Stimulated activated CD8-positive, alpha-beta memory T cell treated with anti-CD3 and anti-CD28 coated beads, Interleukin-4, amount 100 ng/mL, for 1 hour (primary cell): ENCODE data around the gene MORN1.
"Not testable (repeated sequence)": the region's sequence is repeated elsewhere in the genome, so short reads cannot be mapped to it uniquely, and the experiment has no call there.

Source experiments
- DNase-seq, 2 donors: peaks; one replicate each; pipeline ENCODE4 v3.0.0-alpha.2; 2020; ENCODE audit warnings: low read depth in 2 of 2, low spot score in 1 of 2

Gene MORN1

DNA sequence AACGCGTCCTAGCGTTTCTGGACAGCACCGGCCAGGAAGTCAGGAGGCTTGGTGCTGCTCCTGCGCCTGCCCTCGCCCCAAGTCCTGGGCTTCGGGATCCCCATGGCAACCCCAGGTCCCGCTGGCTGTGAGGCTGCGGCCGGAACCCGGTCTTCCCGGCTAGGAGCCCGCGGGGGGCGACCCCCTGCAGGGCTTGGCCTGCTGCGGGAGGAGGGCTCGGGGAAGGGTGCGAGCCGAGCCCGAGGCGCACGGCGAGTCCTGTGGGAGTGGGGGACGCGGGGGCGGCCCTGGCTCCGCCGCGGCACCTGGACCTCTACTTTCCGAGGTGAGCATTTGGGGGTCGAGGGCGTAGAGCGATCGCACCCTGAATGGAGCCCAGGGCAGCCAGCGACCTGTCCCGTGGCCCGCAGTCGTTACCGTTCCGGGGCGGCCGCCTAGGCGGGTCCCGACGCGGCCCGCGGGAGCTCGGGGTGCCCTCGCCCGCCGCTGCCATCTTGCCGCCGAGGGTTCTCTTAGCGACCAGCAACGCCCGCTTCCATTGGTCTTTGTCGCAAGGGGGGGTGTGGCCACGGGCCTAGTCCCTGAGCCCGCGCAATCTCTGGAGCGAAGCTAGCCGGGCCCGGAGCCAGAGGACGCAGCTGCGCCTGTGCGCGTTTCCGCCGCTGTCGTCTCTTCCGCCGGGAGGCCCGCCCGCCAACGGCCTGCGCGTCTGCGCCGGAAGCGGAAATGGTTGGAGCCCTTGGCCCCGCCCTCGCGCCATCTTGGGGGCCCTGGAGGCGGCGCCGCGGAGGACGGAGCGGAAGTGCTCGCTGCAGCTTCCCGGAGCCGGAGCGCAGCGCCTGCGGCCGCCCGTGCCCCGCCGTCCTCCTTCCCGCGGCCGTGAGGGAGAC is at the start of gene MORN1, which contains the start of gene RER1:
Gene MORN1, minus strand, starts transcription at position 514 of the 890 bp plus-strand sequence. Its CDS starts 21 bp downstream, at position 493.
Gene RER1, plus strand, starts transcription at position 801 of the 890 bp plus-strand sequence. CDS start 3,950 bp downstream, outside the sequence.
- peak; percentile 94 to 98 for DNase-seq

DNA sequence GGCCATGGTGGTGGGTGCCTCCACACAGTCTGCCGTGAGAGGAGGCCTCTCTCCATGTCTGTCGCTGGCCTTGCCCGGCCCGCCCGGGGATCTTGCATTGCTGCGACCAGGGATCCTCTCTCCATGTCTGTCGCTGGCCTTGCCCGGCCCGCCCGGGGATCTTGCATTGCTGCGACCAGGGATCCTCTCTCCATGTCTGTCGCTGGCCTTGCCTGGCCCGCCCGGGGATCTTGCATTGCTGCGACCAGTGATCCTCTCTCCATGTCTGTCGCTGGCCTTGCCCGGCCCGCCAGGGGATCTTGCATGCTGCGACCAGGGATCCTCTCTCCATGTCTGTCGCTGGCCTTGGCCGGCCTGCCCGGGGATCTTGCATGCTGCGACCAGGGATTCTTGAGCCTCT is 49.0 kb upstream of the MORN1 start:
- DNase-seq = not testable (repeated sequence)

DNA sequence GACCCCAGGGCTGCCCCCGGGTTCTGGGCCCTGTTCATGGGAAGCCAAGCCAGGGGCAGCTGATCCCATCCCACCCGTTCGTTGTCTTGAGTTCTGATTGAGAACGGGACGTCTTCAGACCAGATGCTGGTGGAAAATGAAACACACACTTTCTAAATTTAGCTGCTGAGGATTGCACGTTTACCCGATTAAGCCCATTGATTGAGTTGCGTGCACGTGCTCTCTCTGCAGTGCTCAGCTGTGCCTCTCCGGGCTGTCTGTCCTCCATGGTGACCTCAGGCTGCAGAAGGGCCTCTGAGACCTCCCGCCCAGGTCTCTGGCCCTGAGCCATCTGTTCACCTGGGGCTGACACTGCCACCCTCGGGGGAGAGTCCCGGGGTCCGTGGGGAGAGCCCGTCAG is 48.0 kb upstream of the MORN1 start:
- DNase-seq = no peak

DNA sequence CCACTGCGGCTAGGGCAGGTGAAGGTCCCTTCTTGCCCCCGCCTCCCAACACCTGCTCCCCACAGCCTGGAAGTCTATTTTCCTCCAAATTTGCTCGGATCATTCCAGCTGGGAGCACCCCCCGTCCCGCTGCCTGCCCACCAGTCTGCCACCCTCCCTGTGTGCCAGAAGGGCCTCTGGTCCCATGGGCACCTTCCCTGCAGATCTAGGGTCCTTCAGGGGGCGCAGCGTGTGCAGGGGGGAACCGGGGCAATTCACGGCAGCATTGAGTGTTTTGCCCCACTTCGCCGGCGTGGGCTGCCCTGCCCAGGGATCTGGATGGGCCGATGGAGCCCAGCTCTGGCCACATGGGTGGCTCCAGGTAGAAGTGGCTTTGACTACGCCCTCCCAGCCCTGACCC is 47.3 kb upstream of the MORN1 start:
- DNase-seq = no peak

DNA sequence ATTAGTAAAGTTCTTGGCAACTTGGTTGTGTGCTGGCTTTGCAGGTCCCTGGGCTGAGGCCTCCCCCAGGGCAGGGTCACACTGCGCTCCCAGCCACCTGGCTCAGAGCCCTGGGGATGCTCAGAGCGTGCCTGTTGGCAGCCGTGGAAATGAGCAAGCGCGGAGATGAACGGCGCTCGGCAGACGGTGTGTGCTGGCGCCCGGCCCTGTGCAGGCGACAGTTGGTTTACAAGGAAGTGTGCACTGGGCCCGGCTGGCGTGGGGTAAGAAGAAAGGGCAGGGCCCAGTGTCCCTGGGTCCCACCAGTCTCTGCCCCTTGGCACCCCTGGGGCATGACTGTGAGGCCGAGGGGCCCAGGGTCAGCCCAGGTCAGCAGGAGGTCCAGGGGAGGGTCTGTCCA is 46.7 kb upstream of the MORN1 start:
- DNase-seq = no peak

DNA sequence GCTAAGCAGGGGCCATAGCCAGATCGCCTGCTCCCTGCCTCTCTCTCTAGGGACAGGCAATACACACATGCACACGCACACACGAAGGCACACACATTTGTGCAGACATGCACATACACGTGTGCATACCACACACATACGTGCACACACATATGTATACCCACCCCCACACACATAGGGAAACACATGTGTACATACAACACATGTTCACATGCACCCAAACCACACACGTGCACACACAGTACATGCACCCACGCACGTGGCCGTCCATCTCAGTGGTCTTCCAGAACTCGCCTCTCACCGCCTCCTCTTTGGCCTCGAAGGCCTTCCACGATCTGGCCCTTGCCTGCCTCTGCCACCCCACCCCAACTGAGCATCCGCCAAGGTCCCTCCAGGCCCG is 46.3 kb upstream of the MORN1 start:
- DNase-seq = no peak

DNA sequence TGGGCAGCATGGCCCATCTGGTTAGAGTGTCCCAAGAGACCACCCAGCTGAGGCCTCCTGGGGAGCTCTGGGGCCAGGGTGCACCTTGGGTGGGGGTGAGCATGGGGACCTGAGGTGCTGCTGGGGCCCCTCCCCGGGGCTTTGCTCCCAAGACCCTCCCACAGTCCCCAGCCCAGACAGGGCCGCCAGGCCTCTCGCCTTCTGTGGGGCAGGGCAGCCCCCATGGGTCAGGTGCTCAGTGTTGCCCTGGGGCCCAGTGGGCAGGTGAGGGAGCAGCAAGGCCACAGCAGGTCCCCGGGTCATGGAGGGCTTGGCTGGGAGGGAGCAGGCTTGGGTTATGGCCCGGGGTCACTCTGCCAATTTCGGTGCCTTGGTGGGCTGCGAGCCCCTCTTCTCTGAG is 45.5 kb upstream of the MORN1 start:
- no peak for DNase-seq

DNA sequence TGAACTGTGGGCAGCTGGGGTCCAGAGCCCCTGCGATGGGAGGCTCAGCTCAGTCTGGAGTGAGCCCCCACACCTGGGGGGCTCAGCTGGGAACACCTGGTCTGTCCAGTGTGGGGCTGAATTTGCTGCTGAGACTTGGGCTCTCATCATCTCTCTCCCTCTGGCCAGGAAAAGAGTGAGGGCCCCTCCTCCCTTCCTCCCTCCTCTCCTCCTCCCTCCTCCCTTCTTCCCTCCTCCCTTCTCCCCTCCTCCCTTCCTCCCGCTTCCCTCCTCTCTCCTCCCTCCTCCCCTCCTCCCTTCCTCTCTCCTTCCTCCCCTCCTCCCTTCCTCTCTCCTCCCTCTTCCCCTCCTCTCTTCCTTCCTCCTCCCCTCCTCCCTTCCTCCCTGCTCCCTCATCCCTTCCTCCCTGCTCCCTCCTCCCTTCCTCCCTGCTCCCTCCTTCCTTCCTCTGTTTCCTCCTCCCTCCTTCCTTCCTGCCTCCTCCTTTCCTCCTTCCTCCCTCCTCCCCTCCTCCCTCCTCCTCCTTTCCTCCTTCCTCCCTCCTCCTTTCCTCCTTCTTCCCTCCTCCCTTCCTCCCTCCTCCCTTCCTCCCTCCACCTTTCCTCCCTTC is 44.5 kb upstream of the MORN1 start:
- DNase-seq = no peak

DNA sequence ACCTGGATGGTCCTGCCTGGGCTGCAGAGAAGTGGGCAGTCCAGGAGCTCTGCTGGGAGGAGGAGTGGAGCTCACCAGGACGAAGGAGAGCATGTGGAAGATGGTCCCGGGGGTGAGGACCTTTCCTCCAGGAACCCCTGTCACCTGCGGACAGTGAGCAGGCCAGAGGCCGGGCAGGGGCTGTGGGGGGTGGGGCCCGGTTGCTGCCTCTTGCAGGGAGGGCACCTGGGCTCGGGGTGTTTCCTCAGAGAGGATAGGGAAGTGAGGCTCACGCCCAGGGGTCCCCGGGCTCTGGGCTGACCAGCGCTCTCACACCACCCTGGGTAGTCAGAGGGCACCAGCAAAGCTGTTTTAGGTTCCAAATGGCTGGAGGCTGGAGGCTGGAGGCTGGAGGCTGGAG is 43.7 kb upstream of the MORN1 start:
- no peak for DNase-seq

DNA sequence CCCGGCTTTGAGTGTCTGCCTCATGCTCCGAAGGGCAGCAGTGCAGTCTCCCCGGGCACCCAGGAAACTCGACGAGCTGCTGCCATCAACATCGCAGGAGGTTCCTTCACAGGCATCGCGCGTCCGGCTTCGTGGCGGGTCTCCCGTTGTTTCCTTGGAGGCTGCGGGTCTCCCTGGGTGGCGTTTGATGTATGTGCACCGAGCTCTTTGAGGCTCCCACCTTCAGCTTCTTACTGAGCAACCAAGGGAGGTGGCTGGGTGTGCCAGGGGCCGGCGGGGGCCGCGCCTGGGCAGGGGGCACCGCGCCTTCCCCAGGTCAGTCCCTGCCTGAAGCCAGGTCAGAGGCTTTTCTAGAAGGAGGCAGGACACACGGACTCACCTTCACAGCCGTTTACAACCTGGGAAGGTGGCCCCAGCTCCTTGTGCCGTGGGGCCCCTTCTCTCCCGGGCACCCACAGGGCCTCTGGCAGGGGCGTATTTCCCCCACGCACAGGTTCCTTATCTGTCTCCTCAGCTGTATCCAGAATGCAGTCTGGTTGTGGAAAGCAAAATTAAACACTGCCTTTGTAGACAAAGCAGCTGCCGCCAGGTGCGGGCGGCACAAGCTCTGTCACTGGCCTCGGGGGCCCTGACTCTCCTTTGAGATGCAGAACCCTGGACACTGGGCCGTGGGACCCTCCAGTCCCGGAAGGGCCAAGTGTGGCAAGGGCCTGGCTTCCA is 42.7 kb upstream of the MORN1 start:
- DNase-seq = no peak

DNA sequence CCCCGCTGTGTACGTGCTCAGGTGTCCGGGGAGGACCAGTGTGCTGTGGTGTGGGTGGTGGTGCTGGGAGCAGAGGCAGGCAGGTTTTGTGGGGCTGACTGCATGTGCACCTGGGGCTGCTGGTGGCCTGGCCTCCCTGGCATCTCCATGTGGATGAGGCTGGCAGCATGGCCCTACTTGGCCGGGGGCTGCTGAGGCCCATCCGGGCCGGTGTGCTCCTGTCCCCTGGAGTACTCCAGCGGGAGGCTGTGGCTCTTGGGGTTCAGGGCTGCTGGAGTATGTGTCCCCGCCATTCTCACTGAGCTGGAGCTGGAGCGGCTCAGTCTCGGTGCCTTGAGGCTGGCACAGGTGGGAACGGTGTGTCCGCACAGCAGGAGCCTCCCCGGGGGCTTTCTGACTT is 41.8 kb upstream of the MORN1 start:
- DNase-seq = no peak

DNA sequence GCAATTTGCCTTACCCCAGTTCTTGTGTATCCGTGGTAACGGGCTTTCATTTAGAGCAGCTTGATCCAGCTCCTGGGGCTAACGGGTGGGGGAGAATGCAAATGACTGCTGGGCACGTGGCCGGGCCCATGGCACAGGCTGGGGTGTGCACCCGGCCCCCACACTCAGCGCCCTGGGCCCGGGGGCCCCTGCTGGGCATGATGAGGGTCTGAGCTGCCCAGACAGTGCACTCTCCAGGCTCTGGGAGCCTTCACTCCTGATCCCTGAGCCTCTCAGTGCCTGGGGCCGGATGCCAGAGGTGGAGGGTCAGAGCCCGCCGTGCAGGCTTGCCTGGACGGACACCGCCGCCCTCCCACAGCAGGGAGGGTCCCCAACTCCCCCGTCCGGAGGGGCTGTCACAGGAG is 41.1 kb upstream of the MORN1 start:
- DNase-seq = no peak

DNA sequence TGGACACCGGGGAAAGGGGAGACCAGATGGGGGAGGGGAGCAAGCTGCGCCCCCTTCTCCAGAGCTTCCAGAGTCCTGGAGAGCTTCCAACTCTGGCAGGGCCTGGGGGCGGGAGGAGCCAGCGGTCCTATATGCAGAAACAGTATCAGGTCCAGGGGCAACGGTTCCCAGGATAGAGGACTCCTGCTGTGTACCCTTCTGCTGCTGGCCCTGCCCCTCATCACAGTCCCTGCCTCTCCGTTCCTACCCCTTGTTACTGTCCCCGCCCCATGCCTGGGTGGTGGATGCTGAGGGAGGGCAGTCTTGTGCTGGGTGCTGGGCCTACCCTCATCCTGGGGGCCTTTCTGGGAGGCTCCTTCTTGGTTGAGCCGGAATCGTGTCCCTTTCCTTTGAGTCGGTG is 40.2 kb upstream of the MORN1 start:
- no peak for DNase-seq

DNA sequence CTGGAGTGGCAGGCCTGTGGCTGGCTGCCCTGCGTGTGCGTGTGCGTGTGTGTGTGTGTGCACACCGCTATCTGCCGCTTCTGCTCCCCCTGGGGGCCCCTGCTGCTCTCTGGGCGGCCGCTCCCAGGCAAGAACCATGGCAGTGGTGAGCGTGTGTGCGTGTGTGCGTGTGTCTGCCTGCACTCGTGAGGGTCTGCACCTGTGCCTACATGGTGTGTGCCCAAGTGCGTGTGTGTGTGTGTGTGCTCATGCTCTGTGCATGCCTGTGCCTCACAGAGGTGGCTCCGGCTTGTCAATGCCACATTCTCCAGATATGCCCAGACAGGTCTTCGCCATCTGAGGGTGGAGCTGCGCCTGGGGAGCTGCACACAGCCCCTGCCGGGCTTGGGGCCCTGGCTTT is 39.7 kb upstream of the MORN1 start:
- no peak for DNase-seq

DNA sequence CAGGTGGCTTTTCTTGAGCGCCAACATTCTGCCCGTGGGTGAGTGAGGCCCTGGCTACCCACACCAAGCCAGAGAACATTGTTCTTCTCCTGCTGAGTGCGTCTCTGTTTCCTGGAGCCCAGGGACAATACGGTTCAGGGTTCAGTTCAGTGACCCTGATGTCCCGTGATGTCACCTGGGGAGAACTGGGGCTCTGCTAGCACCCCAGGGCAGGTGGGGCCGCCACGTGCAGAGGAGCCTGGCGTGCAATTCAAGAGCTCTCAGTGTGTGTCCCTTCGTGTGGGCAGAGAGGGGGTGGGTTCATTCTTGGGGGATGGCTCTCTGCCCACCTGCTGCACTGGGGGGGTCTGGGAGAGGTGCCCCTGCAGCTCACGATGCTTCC is 39.2 kb upstream of the MORN1 start:
- DNase-seq = no peak

DNA sequence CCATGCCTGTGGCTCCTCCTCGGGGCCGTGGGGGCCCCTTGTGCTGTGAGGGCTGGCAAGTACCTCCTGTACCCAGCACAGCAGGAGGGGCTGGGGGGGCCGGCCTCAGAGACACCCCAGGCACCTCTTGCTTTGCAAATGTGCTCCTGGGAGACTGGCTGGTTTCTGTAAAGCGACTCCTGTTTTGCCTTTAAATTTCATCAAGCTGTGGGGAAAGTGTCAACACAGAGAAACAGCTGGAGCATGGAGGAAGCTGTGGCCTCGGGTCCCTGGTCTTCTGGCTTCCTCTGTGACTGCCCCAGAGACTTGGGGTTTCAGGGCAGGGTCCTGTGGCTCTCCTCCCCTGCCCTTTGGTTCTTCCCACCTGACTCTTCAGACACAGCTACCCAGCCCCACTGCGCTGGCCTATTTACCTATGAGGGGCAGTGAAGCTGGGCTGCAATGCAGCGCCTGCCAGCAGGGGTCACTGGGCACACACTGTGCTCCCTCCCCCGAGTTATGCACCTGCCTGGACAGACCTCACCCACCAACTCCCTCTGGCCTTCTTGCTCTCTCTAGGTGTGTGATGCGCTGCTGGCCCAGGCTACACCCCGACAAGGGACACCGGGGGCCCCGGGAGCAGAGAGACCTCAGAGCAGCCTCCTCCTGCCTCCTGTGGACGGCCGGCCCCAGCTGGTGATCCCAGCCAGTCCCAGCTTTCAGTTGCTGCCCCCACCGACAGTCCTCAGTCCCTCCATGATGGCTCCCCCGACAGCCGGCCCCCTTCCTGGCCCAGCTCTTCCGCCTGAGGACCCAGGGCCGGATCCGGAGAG is 38.6 kb upstream of the MORN1 start:
- no peak for DNase-seq

DNA sequence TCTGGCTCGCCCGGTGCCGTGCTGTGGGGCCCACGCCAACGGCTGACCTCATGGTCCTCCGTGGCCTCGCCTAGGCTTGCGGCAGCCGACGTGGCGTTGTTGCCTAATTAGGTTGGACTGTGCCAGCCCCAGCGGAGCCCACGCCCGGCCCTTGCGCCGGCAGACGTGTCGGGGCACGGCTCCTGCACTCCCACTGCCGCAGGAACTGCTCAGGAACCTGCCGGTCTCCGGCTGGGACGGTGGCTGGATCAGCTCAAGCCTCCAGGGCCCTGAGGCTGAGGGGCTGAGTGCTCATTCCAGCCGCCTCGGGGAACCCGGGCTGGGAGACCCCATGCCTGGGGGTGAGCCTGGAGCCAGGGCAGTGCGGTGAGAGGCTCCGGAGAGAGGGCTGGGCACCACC is 37.1 kb upstream of the MORN1 start:
- no peak for DNase-seq

DNA sequence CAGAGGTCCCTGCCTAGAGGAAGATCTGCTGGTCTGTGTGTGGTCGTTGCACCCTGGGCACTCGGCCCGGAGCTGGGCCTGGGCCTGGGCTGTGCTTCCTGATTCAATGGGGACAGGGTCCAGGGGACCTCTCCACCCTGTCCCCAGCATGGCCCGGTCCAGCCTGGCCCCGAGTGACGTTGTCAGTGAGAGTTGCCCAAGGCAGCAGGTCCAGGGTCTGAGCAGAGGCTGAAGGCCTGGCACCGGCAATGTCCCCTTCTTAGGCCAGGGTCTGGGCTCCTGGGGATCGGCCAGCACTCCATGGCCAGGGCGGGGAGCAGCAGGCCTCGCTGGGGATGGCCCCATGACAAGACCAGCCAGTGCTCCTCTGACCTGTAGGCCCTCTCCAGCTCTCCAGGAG is 36.6 kb upstream of the MORN1 start:
- DNase-seq = no peak

DNA sequence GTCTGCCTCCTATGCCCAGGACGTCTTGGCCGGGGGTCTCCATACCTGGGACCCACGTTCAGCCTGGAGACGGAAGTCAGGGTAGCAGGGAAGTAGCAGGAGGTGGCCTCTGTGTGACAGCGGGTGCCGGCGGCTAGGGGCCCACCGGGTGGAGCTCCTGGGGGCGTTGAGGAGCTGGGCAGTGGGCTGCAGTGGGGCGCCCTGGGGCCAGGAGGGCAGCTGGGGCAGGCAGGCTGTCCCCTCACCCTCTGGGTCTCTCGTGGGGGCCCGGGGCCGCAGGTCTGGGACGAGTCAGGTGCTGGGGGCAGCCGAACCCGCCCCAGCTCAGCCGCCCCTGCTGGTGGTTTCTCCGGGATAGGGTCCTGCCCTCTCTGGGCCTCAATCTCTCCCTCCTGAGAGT is 35.7 kb upstream of the MORN1 start:
- DNase-seq = no peak

DNA sequence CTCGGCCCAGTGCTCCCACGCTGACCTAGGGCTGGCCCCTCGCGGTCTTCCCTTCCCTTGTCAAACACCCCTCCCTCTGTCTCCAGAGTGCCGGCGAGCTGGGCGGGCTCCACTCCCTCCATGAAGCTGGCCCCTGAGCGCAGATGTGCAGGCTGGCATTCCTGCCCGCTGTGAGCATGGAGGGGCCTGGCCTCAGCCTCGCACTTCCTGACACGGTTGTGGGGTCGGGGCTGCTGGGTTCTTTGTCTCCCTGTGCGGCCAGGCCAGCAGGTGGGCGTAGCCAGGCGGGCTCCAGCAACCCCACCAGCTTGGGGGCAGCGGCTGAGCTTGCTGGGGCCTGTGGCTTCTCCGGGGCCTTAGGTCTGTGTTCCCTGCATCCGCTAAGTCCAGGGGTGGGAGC is 35.2 kb upstream of the MORN1 start:
- DNase-seq = no peak

DNA sequence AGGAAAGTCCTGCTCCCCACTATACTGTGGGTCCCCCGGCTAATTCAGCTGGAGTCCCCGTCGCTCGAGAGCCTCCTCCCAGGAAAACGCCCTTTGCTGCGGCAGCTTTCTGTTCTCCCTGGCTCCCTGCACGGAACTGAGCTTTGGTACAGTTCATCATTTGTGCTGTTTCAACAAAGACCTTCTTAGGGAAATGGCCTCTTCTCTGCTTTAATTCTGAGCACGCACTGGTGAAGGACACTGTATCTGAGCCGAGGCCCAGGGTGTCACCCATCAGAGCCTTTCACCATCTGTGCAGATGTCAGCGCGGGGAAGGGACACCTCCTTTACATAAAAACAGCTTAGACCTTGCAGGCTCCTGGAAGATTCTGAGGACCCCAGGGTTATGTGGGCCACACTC is 34.5 kb upstream of the MORN1 start:
- no peak for DNase-seq
